ENCODE measurements around the gene MCHR1.
"Not testable (repeated sequence)": the region's sequence is repeated elsewhere in the genome, so short reads cannot be mapped to it uniquely, and the experiment has no call there.

The MCHR1 gene

DNA sequence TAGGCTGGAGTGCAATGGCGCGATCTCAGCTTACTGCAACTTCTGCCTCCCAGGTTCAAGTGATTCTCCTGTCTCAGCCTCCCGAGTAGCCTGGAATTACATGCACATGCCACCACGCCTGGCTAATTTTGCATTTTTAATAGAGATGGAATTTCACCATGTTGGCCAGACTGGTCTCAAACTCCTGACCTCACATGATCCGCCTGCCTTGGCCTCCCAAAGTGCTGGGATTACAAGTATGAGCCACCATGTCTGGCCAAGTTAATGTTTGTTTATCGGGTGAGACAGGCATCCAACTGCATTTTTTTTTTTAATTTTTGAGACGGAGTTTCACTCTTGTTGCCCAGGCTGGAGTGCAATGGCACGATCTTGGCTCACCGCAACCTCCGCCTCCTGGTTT lies 22.6 kb upstream of the MCHR1 start:
- DNase-seq = not testable (repeated sequence)

DNA sequence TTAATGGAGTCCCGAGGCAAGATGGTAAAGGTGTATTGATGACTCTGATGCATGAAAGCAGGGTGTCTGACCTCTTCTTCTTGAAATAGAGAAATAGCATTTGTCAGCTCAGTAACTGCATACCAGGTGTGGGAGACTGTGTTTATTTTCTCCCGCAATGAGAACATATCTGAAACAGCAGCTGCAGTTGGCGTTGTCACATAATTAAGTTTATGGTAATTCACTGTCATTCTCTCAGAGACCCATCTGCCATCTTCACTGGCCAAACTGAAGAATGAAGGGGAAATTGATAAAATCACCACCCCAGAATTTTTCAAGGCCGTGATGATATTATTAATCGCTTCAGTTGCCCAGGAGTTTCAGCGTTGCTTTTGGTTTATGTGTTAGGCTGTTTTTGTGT lies 20.1 kb upstream of the MCHR1 start:
- DNase-seq = no peak

DNA sequence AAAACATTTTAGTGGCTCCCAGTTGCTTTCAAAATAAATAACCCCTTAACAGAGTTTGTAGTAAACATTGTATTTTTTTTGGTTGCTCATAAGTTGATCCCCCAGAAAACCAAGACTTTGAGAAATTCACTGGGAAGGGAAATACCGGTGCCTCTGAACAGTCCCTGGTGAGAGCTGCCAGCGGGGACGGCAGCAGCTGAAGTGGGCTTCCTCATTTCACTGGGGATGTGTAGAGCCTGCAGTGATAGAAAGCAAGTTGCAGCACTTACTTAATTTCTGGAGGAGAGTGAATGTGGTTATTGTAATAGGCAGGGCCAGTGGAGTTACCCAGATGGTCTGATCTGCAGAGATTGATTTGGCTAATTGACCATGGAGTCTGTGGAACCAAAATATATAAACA lies 18.6 kb upstream of the MCHR1 start:
- no peak for DNase-seq

DNA sequence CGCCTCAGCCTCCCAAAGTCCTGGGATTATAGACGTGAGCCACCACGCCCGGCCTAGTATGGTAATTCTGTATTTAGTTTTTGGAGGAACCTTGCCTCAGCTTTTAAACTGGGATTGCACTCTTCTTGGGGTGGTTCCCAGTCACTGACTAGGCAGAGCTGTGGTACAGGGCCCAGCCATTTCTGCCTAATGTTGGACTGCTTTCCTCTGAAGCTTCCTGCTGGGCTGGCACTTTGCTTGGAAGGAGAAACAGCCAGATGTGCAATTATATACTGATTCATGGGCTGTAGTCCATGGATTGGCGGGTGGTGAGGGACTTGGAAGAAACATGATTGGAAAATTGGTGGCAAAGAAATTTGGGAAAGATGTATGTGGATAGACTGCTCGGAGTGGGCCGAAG lies 17.6 kb upstream of the MCHR1 start:
- no peak for DNase-seq

- peak; percentile 78 for DNase-seq
Observed at GRCh38 chr22:40665312-40665711, 14.0 kb upstream of the MCHR1 start.

GRCh38 chr22:40666151-40666848 lies 13.0 kb upstream of the MCHR1 start:
- peak; percentile 82 for DNase-seq

DNA sequence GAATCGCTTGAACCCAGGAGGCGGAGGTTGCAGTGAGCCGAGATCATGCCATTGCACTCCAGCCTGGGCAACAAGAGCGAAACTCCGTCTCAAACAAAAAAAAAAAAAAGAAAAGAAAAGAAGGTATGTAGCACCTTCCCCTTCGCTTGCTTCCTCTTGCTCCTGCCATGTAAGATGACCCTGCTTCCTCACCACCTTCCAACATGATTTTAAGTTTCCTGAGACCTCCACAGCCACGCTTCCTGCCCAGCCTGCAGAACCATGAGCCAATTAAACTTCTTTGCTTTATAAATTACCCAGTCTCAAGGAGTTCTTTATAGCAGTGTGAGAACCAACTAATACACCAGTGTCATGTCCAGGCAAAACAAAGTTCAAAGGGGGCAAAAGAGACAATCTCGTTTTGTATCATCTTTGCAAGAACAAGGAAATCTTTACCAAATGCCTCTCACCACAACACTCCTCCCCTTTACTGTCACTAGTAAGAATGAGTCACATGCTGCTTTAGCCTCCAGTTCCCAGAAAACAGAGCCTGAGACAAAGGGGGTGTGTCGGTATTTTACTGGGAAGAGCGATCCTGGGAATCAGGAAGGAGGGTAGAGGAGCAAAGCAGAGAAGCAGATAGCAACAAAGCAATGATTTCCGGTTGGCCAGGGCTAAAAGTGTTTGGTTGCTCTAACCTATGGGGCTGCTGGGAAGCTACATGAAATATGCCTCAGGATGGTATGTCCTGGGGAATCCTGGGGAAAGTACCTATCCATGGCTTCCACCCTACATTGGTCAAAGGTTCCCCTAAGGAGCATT lies 10.5 kb upstream of the MCHR1 start:
- DNase-seq = peak; percentile 83

GRCh38 chr22:40670058-40670457 lies 9.2 kb upstream of the MCHR1 start:
- no peak for DNase-seq

GRCh38 chr22:40671369-40671768 lies 7.9 kb upstream of the MCHR1 start:
- DNase-seq = no peak

GRCh38 chr22:40671796-40672360 lies 7.4 kb upstream of the MCHR1 start:
- no peak for DNase-seq

- DNase-seq = no peak
Observed at GRCh38 chr22:40673017-40673416, 6.3 kb upstream of the MCHR1 start.

- DNase-seq = no peak
Observed at GRCh38 chr22:40674274-40674673, 5.0 kb upstream of the MCHR1 start.

GRCh38 chr22:40676166-40676565 lies 3.1 kb upstream of the MCHR1 start:
- not testable (repeated sequence) for DNase-seq

- DNase-seq = no peak
Observed at GRCh38 chr22:40676644-40677043, 2.6 kb upstream of the MCHR1 start.

DNA sequence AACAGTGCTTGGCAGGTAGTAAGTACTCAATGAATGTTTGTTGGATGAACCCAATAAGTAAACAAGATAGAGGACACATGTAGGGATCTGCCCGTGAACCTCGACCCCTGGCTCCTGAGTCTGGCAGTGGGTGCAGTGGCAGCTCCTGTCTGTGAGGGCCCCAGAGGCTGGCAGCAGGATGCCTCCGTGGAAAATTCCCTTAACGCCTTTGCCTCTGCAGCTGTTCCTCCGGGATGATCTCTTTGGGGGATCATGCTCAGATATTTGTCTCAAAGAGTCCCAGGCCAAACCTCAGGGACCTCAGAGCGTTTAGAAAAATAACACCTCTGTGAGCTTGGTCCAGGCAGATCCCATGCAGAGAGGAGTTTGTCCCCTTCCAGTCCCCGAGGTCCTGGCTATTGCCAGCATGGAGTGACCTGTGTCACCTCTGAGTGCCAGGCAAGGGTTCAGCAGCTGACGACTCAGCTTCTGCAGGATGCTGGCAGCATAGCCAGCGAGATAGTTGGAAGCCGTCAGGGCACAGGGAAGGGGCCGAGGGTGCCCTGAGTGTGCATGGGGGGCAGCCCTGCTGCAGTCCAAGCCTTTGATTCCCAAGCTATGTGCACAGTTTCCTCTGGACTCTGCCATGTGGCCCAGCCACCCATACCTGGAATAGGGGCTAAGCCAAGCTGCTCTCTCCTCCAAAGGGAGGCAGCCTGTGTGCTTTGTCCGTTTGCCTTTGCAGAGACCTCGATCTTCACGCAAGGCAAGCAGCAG lies 613 bp upstream of the MCHR1 start:
- DNase-seq = no peak

- peak; percentile 60 for DNase-seq
Observed at GRCh38 chr22:40679964-40680818, 907 bp downstream of the MCHR1 start.

DNA sequence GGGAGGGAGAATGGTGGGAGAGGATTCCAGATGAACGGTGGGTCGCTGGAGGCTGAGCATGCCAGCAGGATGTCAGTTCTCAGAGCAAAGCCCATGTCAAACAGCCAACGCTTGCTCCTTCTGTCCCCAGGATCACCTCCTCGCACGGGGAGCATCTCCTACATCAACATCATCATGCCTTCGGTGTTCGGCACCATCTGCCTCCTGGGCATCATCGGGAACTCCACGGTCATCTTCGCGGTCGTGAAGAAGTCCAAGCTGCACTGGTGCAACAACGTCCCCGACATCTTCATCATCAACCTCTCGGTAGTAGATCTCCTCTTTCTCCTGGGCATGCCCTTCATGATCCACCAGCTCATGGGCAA lies 1.5 kb downstream of the MCHR1 start:
- DNase-seq = no peak

- DNase-seq = no peak
Observed at GRCh38 chr22:40681451-40681850, 2.2 kb downstream of the MCHR1 start.

DNA sequence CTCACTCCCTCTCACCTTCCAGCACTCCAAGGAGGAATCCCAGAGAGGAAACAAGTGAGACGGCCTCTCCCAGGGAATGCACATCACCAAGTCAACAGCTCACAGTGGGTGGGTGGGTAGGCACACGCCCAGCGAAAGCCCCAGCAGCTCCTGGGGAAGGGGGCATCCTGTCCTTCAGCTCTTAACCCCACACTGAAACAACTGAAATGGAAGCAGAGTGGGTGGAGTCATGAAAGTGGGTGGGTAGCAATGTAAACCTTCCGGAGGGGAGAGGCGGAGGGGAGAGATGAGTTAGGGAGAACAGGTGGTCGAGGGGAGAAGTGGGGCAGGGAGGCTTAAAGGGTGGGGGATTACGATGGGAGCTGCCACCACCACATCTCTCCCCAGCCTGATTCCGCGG lies 5.4 kb downstream of the MCHR1 start:
- DNase-seq = no peak

GRCh38 chr22:40685406-40685805 lies 6.1 kb downstream of the MCHR1 start:
- no peak for DNase-seq

GRCh38 chr22:40687706-40688105 lies 8.4 kb downstream of the MCHR1 start:
- no peak for DNase-seq

DNA sequence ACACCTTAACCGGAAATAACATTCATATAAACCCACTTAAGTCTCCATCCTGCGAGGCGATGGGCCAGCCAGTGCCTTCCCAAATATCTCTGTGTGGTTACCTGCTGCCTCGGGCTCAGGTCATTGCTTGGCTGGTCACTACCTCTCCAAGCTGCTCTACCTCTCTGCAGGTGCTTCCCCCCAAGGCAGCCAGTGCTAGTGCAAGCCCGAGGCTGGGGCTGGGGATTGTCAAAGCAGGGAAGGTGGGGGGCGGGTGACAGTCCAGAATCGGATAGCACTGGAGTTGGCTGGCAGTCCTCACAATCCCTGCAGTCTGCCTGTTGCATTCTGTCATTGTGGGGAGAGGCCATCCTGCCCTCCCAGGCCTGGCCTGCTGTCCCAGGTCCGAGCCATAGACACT lies 11.1 kb downstream of the MCHR1 start:
- DNase-seq = no peak

- no peak for DNase-seq
Observed at GRCh38 chr22:40691532-40691931, 12.2 kb downstream of the MCHR1 start.

Data from fibroblast of skin of right quadriceps (primary cell).